Amygdala (tissue), 56 donors: ENCODE data around the gene BCAR3.
A peak's percentile ranks its signal among the peaks of the same experiment; 100 is the strongest.
"Not testable (repeated sequence)": the region's sequence is repeated elsewhere in the genome, so short reads cannot be mapped to it uniquely, and the experiment has no call there.

Experiments used
- DNase-seq, 56 donors: peaks; one replicate each; lab custom pipeline; 2025; lab: John Stamatoyannopoulos, UW

Gene BCAR3

GRCh38 chr1:93672477-93673162 is 9.0 kb downstream of the BCAR3 start:
- no peak for DNase-seq

- peak in 2 of 56 donors; percentile 9 to 51 for DNase-seq
Observed at GRCh38 chr1:93672069-93672468, 9.6 kb downstream of the BCAR3 start.

GRCh38 chr1:93671099-93671621 is 10.5 kb downstream of the BCAR3 start:
- no peak for DNase-seq

GRCh38 chr1:93670141-93670540 is 11.5 kb downstream of the BCAR3 start:
- peak in 1 of 56 donors; percentile 4 for DNase-seq

GRCh38 chr1:93669369-93669768 is 12.3 kb downstream of the BCAR3 start:
- DNase-seq = no peak

GRCh38 chr1:93668951-93669350 is 12.7 kb downstream of the BCAR3 start:
- DNase-seq = no peak

GRCh38 chr1:93668121-93668520 is 13.5 kb downstream of the BCAR3 start:
- DNase-seq = no peak

GRCh38 chr1:93667642-93668041 is 14.0 kb downstream of the BCAR3 start:
- no peak for DNase-seq

GRCh38 chr1:93666613-93667384 is 14.8 kb downstream of the BCAR3 start:
- DNase-seq = no peak

- no peak for DNase-seq
Observed at GRCh38 chr1:93665015-93665414, 16.6 kb downstream of the BCAR3 start.

- DNase-seq = no peak
Observed at GRCh38 chr1:93663208-93663614, 18.4 kb downstream of the BCAR3 start.

GRCh38 chr1:93662481-93663207 is 19.0 kb downstream of the BCAR3 start:
- DNase-seq = no peak

- DNase-seq = no peak
Observed at GRCh38 chr1:93661829-93662474, 19.7 kb downstream of the BCAR3 start.

GRCh38 chr1:93661341-93661740 is 20.3 kb downstream of the BCAR3 start:
- DNase-seq = not testable (repeated sequence)

GRCh38 chr1:93659822-93660503 is 21.7 kb downstream of the BCAR3 start:
- DNase-seq = no peak

- no peak for DNase-seq
Observed at GRCh38 chr1:93658188-93658587, 23.4 kb downstream of the BCAR3 start.

GRCh38 chr1:93656491-93656890 is 25.1 kb downstream of the BCAR3 start:
- no peak for DNase-seq

- no peak for DNase-seq
Observed at GRCh38 chr1:93653656-93654055, 28.0 kb downstream of the BCAR3 start.

- DNase-seq = no peak
Observed at GRCh38 chr1:93652323-93652949, 29.2 kb downstream of the BCAR3 start.

GRCh38 chr1:93651695-93652094 is 29.9 kb downstream of the BCAR3 start:
- DNase-seq = no peak
